SK-N-SH (cell line): ENCODE data around the gene TCEAL9. TPM values are rescaled to one million over a fixed set of nuclear protein-coding genes. Genes with fewer than 3 reads are reported as not detected.

ENCODE experiments used
- CTCF ChIA-PET: fragments of 300-600, 350-600 bp; formaldehyde crosslinking; extraction: SDS; loops from one replicate; lab custom pipeline; 2021; lab: Yijun Ruan, JAX
- POLR2A ChIA-PET: fragments of 350-600 bp; sonication (Branson Sonifier 250); formaldehyde crosslinking; extraction: SDS; loops from one replicate; lab custom pipeline; 2020; ENCODE audit warnings: antibody characterized with exemption, inconsistent platforms; lab: Yijun Ruan, JAX
- DNase-seq: peaks from one replicate; pipeline ENCODE4 v3.0.0; 2012
- H2AFZ ChIP-seq: fragments of 200-600 bp; sonication (generic); 2 replicates; pipeline ENCODE4 v1.8.1; 2016; ENCODE audit warnings: antibody characterized with exemption, mild to moderate bottlenecking, low read depth
- H3F3A ChIP-seq: fragments of 200-600 bp; sonication (generic); replicated peaks from 2 replicates; pipeline ENCODE3; 2016; ENCODE audit warnings: antibody characterized with exemption, mild to moderate bottlenecking; ENCODE audit not compliant: insufficient read depth
- H3K27ac ChIP-seq, 2 experiments: fragments of 200-500 bp in 1 of 2; fragments of 200-600 bp in 1 of 2; sonication (Bioruptor generic) in 1 of 2; sonication (generic), shearing (Covaris generic) in 1 of 2; 2 replicates each; pipeline versions ENCODE4 v1.5.1 to v1.6.1; 2014 to 2016; ENCODE audit warnings: low read depth in 2 of 2, inconsistent platforms in 1 of 2, low read length in 1 of 2, mild to moderate bottlenecking in 1 of 2, mixed read lengths in 1 of 2
- H3K27me3 ChIP-seq: fragments of 200-600 bp; sonication (generic), shearing (Covaris generic); 2 replicates; pipeline ENCODE4 v1.6.1; 2016; ENCODE audit warnings: mixed run types; ENCODE audit not compliant: insufficient read depth
- H3K36me3 ChIP-seq, 2 experiments: fragments of 200-500 bp in 1 of 2; fragments of 200-600 bp in 1 of 2; sonication (Bioruptor generic) in 1 of 2; sonication (generic) in 1 of 2; replicated peaks in 1 of 2; 2 replicates each; pipeline versions ENCODE3 to v1.5.1; 2014 to 2016; ENCODE audit warnings: low read length in 1 of 2, mild to moderate bottlenecking in 1 of 2; ENCODE audit not compliant: insufficient read depth in 2 of 2, control insufficient read depth in 1 of 2
- H3K4me1 ChIP-seq, 2 experiments: fragments of 200-500 bp in 1 of 2; fragments of 200-600 bp in 1 of 2; sonication (Bioruptor generic) in 1 of 2; sonication (generic), shearing (Covaris generic) in 1 of 2; 2 replicates each; pipeline versions ENCODE4 v1.5.1 to v1.6.1; 2014 to 2016; ENCODE audit warnings: low read depth in 1 of 2, low read length in 1 of 2, mixed run types in 1 of 2; ENCODE audit not compliant: insufficient read depth in 2 of 2, control insufficient read depth in 1 of 2
- H3K4me2 ChIP-seq: fragments of 200-600 bp; sonication (generic), shearing (Covaris generic); 2 replicates; pipeline ENCODE4 v1.6.1; 2017; ENCODE audit warnings: mixed run types
- H3K4me3 ChIP-seq, 2 experiments: fragments of 200-500 bp in 1 of 2; fragments of 200-600 bp in 1 of 2; sonication (Bioruptor generic) in 1 of 2; sonication (generic), shearing (Covaris generic) in 1 of 2; 2 replicates each; pipeline versions ENCODE4 v1.5.1 to v1.8.1; 2014 to 2016; ENCODE audit warnings: low read depth in 2 of 2, inconsistent platforms in 1 of 2, low read length in 1 of 2, mild to moderate bottlenecking in 1 of 2, mixed read lengths in 1 of 2, moderate library complexity in 1 of 2
- H3K79me2 ChIP-seq: fragments of 200-600 bp; sonication (generic); 2 replicates; pipeline ENCODE4 v1.8.1; 2017; ENCODE audit warnings: mild to moderate bottlenecking; ENCODE audit not compliant: insufficient read depth
- H3K9ac ChIP-seq: fragments of 200-600 bp; sonication (generic); 2 replicates; pipeline ENCODE4 v1.6.1; 2017; ENCODE audit warnings: mixed run types
- H3K9me2 ChIP-seq: fragments of 200-600 bp; sonication (generic); 2 replicates; pipeline ENCODE4 v1.6.1; 2017; ENCODE audit warnings: mixed run types
- H3K9me3 ChIP-seq: fragments of 200-600 bp; sonication (generic); 2 replicates; pipeline ENCODE4 v1.6.1; 2017; ENCODE audit warnings: mixed run types, mild to moderate bottlenecking, moderate library complexity
- H4K20me1 ChIP-seq: fragments of 200-600 bp; sonication (generic); 2 replicates; pipeline ENCODE4 v1.6.1; 2017; ENCODE audit warnings: mild to moderate bottlenecking, mixed run types; ENCODE audit not compliant: insufficient read depth
- EZH2phosphoT487 ChIP-seq: fragments of 200-600 bp; sonication (generic); IDR thresholded peaks from 2 replicates; pipeline ENCODE4 v1.6.1; 2017; ENCODE audit warnings: low read depth, mixed run types, mild to moderate bottlenecking, antibody characterized with exemption, moderate library complexity, borderline replicate concordance
- FOSL2 ChIP-seq: IDR thresholded peaks from 2 replicates; pipeline ENCODE4 v1.4.0; 2012; ENCODE audit warnings: low read depth, mild to moderate bottlenecking, moderate library complexity, borderline replicate concordance
- FOXJ3 ChIP-seq: sonication (generic); formaldehyde crosslinking; IDR thresholded peaks from 2 replicates; pipeline ENCODE4 v1.5.1; 2020; ENCODE audit warnings: mild to moderate bottlenecking, missing genetic modification reagents
- JUND ChIP-seq: IDR thresholded peaks from 2 replicates; pipeline ENCODE4 v1.4.0; 2012
- MEF2A ChIP-seq: IDR thresholded peaks from 2 replicates; pipeline ENCODE4 v1.4.0; 2012; ENCODE audit warnings: low read depth, borderline replicate concordance
- MXI1 ChIP-seq: IDR thresholded peaks from 2 replicates; pipeline ENCODE4 v1.6.1; 2012; ENCODE audit warnings: mild to moderate bottlenecking, low read depth, low read length, improper control_type of control experiment
- NRF1 ChIP-seq: IDR thresholded peaks from 2 replicates; pipeline ENCODE4 v1.6.1; 2012; ENCODE audit warnings: low read depth, mild to moderate bottlenecking, low read length
- POLR2AphosphoS5 ChIP-seq: IDR thresholded peaks from 2 replicates; pipeline ENCODE4 v1.6.1; 2012; ENCODE audit warnings: low read depth, low read length
- RAD21 ChIP-seq: IDR thresholded peaks from 2 replicates; pipeline ENCODE4 v1.6.1; 2012; ENCODE audit warnings: mild to moderate bottlenecking, low read length
- RCOR1 ChIP-seq: fragments of 150-350 bp; IDR thresholded peaks from 2 replicates; pipeline ENCODE4 v1.6.1; 2017; ENCODE audit warnings: antibody characterized with exemption, low read length
- RXRA ChIP-seq: IDR thresholded peaks from 2 replicates; pipeline ENCODE4 v1.4.0; 2012; ENCODE audit warnings: low read depth, mild to moderate bottlenecking, borderline replicate concordance
- SIN3A ChIP-seq: IDR thresholded peaks from 2 replicates; pipeline ENCODE4 v1.6.1; 2012; ENCODE audit warnings: low read depth, mild to moderate bottlenecking, low read length, moderate library complexity, borderline replicate concordance
- SMC3 ChIP-seq: IDR thresholded peaks from 2 replicates; pipeline ENCODE4 v1.6.1; 2012; ENCODE audit warnings: low read depth, low read length, improper control_type of control experiment
- TEAD4 ChIP-seq: IDR thresholded peaks from 2 replicates; pipeline ENCODE4 v1.4.0; 2012; ENCODE audit warnings: mild to moderate bottlenecking, borderline replicate concordance; ENCODE audit not compliant: insufficient read depth
- WGBS: methylation state at CpG from one replicate; pipeline ENCODE4 v1.1.6; 2017; ENCODE audit warnings: low lambda C conversion rate; 5-methylcytosine and 5-hydroxymethylcytosine counted together
- polyA plus RNA-seq, 3 experiments: library from polyadenylated mRNA; depleted of rRNA; stranded (reverse); fragments of >200 nt; gene quantifications; 2 replicates each; pipeline ENCODE4 v1.2.3, GENCODE V29; 2012
- TF ChIP-seq, protein P1 (sequence below): IDR thresholded peaks from 2 replicates; pipeline ENCODE4 v1.4.0; 2012; ENCODE audit warnings: low read depth, borderline replicate concordance
- TF ChIP-seq, protein P2 (sequence below): IDR thresholded peaks from 2 replicates; pipeline ENCODE4 v1.4.0; 2012; ENCODE audit warnings: low read depth, borderline replicate concordance
- TF ChIP-seq, protein P3 (sequence below): IDR thresholded peaks from 2 replicates; pipeline ENCODE4; 2012
- TF ChIP-seq, protein P4 (sequence below): fragments of 150-350 bp; IDR thresholded peaks from 2 replicates; pipeline ENCODE4 v1.6.1; 2016; ENCODE audit warnings: mild to moderate bottlenecking, low read depth, low read length
- TF ChIP-seq, protein P5 (sequence below): fragments of 150-350 bp; IDR thresholded peaks from 2 replicates; pipeline ENCODE4 v1.6.1; 2017; ENCODE audit warnings: antibody characterized with exemption, low read length, low read depth, borderline replicate concordance
- TF ChIP-seq, protein P6 (sequence below): IDR thresholded peaks from 2 replicates; pipeline ENCODE4 v1.6.1; 2012; ENCODE audit warnings: mild to moderate bottlenecking, low read depth, low read length, moderate library complexity

Gene TCEAL9
- polyA plus RNA-seq, 1 of the 3 experiments (the other 2 are of a cell fraction), result 27.7 TPM

DNA sequence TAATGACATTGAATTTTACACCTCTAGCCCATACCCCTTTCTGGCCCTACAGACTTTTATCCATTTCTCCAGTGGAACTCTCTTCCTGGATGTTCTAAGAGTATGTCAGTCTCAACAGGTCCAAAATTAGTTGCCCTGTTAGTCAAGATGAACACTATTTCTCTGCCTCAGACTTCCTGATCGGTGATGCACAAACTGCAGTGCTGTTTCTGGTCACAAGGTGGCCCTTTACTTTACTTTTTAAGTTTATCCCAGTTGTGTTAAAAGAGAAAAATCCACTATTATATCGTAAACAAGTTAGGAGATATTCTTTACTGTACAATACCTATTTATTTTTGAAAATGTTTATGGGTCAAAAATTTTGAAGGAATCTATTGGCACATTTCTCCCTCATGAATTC is 13.2 kb upstream of the TCEAL9 start (continued):
- no peak for TF ChIP-seq FOXJ3 (CRISPR knock-in tag)
- no peak for TF ChIP-seq RXRA
- no peak for TF ChIP-seq POLR2AphosphoS5
- TF ChIP-seq RCOR1, result no peak
- no peak for TF ChIP-seq MEF2A
- TF ChIP-seq, protein P1, sequence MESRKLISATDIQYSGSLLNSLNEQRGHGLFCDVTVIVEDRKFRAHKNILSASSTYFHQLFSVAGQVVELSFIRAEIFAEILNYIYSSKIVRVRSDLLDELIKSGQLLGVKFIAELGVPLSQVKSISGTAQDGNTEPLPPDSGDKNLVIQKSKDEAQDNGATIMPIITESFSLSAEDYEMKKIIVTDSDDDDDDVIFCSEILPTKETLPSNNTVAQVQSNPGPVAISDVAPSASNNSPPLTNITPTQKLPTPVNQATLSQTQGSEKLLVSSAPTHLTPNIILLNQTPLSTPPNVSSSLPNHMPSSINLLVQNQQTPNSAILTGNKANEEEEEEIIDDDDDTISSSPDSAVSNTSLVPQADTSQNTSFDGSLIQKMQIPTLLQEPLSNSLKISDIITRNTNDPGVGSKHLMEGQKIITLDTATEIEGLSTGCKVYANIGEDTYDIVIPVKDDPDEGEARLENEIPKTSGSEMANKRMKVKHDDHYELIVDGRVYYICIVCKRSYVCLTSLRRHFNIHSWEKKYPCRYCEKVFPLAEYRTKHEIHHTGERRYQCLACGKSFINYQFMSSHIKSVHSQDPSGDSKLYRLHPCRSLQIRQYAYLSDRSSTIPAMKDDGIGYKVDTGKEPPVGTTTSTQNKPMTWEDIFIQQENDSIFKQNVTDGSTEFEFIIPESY, result no peak
- no peak for TF ChIP-seq SIN3A
- peak; percentile 64 for TF ChIP-seq RAD21
- TF ChIP-seq FOSL2, result no peak
- TF ChIP-seq, protein P2, sequence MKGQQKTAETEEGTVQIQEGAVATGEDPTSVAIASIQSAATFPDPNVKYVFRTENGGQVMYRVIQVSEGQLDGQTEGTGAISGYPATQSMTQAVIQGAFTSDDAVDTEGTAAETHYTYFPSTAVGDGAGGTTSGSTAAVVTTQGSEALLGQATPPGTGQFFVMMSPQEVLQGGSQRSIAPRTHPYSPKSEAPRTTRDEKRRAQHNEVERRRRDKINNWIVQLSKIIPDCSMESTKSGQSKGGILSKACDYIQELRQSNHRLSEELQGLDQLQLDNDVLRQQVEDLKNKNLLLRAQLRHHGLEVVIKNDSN, result no peak
- TF ChIP-seq EZH2phosphoT487, result no peak

DNA sequence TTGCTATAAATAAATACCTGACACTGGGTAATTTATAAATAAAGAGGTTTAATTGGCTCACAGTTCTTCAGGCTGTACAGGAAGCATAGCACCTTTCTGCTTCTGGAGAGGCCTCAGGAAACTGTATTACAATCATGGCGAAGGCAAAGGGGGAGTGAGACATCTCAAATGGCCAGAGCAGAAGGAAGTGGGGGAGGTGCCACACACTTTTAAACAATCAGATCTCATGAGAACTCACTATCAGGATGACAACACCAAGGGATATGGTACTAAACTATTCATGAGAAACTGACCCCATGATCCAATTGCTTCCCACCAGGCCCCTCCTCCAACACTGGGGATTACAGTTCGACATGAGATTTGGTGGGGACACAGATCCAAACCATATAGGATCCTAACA is 11.7 kb upstream of the TCEAL9 start:
- Histone ChIP-seq H3K9me2 (no peaks in the 10 kb centered on the region), H3F3A (no peaks in the 10 kb centered on the region), H3K79me2 (no peaks in the 10 kb centered on the region), H3K27me3 (0 out of 2 replicates have a peak, but pooled peaks cover 6% of the 10 kb centered on the region), H3K4me1 (no peaks in the 10 kb centered on the region), H3K4me2 (no peak overlapping the region), H3K9me3 (no peaks in the 10 kb centered on the region), H2AFZ (no peak overlapping the region), H3K27ac (no peak overlapping the region), H3K4me3 (no peak overlapping the region), H4K20me1 (no peaks in the 10 kb centered on the region), H3K9ac (no peak overlapping the region), H3K36me3 (no peaks in the 10 kb centered on the region)
- TF ChIP-seq JUND (no peak), TEAD4 (no peak), NRF1 (no peak), EZH2phosphoT487 (no peak), SMC3 (no peak), RAD21 (no peak), MXI1 (no peak)
- TF ChIP-seq, protein P3, sequence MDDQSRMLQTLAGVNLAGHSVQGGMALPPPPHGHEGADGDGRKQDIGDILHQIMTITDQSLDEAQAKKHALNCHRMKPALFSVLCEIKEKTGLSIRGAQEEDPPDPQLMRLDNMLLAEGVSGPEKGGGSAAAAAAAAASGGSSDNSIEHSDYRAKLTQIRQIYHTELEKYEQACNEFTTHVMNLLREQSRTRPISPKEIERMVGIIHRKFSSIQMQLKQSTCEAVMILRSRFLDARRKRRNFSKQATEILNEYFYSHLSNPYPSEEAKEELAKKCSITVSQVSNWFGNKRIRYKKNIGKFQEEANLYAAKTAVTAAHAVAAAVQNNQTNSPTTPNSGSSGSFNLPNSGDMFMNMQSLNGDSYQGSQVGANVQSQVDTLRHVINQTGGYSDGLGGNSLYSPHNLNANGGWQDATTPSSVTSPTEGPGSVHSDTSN, result no peak
- TF ChIP-seq, protein P4, sequence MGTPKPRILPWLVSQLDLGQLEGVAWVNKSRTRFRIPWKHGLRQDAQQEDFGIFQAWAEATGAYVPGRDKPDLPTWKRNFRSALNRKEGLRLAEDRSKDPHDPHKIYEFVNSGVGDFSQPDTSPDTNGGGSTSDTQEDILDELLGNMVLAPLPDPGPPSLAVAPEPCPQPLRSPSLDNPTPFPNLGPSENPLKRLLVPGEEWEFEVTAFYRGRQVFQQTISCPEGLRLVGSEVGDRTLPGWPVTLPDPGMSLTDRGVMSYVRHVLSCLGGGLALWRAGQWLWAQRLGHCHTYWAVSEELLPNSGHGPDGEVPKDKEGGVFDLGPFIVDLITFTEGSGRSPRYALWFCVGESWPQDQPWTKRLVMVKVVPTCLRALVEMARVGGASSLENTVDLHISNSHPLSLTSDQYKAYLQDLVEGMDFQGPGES, result no peak
- TF ChIP-seq, protein P5, sequence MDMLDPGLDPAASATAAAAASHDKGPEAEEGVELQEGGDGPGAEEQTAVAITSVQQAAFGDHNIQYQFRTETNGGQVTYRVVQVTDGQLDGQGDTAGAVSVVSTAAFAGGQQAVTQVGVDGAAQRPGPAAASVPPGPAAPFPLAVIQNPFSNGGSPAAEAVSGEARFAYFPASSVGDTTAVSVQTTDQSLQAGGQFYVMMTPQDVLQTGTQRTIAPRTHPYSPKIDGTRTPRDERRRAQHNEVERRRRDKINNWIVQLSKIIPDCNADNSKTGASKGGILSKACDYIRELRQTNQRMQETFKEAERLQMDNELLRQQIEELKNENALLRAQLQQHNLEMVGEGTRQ, result no peak
- TF ChIP-seq, protein P6, sequence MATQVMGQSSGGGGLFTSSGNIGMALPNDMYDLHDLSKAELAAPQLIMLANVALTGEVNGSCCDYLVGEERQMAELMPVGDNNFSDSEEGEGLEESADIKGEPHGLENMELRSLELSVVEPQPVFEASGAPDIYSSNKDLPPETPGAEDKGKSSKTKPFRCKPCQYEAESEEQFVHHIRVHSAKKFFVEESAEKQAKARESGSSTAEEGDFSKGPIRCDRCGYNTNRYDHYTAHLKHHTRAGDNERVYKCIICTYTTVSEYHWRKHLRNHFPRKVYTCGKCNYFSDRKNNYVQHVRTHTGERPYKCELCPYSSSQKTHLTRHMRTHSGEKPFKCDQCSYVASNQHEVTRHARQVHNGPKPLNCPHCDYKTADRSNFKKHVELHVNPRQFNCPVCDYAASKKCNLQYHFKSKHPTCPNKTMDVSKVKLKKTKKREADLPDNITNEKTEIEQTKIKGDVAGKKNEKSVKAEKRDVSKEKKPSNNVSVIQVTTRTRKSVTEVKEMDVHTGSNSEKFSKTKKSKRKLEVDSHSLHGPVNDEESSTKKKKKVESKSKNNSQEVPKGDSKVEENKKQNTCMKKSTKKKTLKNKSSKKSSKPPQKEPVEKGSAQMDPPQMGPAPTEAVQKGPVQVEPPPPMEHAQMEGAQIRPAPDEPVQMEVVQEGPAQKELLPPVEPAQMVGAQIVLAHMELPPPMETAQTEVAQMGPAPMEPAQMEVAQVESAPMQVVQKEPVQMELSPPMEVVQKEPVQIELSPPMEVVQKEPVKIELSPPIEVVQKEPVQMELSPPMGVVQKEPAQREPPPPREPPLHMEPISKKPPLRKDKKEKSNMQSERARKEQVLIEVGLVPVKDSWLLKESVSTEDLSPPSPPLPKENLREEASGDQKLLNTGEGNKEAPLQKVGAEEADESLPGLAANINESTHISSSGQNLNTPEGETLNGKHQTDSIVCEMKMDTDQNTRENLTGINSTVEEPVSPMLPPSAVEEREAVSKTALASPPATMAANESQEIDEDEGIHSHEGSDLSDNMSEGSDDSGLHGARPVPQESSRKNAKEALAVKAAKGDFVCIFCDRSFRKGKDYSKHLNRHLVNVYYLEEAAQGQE, result no peak
- ChIA-PET POLR2A (no interaction called here), CTCF (no interaction called here)
- DNase-seq, result no peak
- WGBS, result 59% methylated on average over 2 of the region's 2 CpGs
